ENCODE results near the gene RASL10A. TPM values are rescaled to one million over a fixed set of nuclear protein-coding genes. Genes with fewer than 3 reads are reported as not detected.

The RASL10A gene
- total RNA-seq, 1 experiment from 2014 or later = 1.6 TPM

GRCh38 chr22:29331213-29331612 lies 15.7 kb upstream of the RASL10A start:
- H3K4me3 Mint-ChIP-seq (ENCODE audit: low read depth, unreplicated experiment) = no peak overlapping the region
- no peak for DNase-seq
- H3K4me1 Mint-ChIP-seq (ENCODE audit: low read depth, unreplicated experiment) = no peaks in the 10 kb centered on the region
- no peak overlapping the region for H3K27ac Mint-ChIP-seq (ENCODE audit: unreplicated experiment)
- intact Hi-C loops (cut with micrococcal nuclease; ENCODE audit: unreplicated experiment) = no loop called here
- H3K36me3 Mint-ChIP-seq (ENCODE audit: insufficient read depth, unreplicated experiment) = peaks cover 35% of the 10 kb centered on the region
- H3K9me3 Mint-ChIP-seq (ENCODE audit: low read depth, unreplicated experiment) = no peaks in the 10 kb centered on the region
- no TSS peak for BruUV-seq (replicated peaks)
- CTCF ChIA-PET = no interaction called here
- TF ChIP-seq CTCF (IDR thresholded peaks at IDR 0.05; ENCODE audit: unreplicated experiment) = no peak
- no peaks in the 10 kb centered on the region for H3K27me3 Mint-ChIP-seq (ENCODE audit: unreplicated experiment)

GRCh38 chr22:29330753-29331152 lies 15.3 kb upstream of the RASL10A start:
- intact Hi-C loops (cut with micrococcal nuclease; ENCODE audit: unreplicated experiment) = no loop called here
- CTCF ChIA-PET = no interaction called here
- peaks cover 35% of the 10 kb centered on the region for H3K36me3 Mint-ChIP-seq (ENCODE audit: insufficient read depth, unreplicated experiment)
- no peak overlapping the region for H3K27ac Mint-ChIP-seq (ENCODE audit: unreplicated experiment)
- DNase-seq = no peak
- BruUV-seq (replicated peaks) = no TSS peak
- H3K27me3 Mint-ChIP-seq (ENCODE audit: unreplicated experiment) = no peaks in the 10 kb centered on the region
- H3K4me3 Mint-ChIP-seq (ENCODE audit: low read depth, unreplicated experiment) = no peak overlapping the region
- no peaks in the 10 kb centered on the region for H3K4me1 Mint-ChIP-seq (ENCODE audit: low read depth, unreplicated experiment)
- no peaks in the 10 kb centered on the region for H3K9me3 Mint-ChIP-seq (ENCODE audit: low read depth, unreplicated experiment)
- TF ChIP-seq CTCF (IDR thresholded peaks at IDR 0.05; ENCODE audit: unreplicated experiment) = no peak

- H3K27ac Mint-ChIP-seq (ENCODE audit: unreplicated experiment) = no peak overlapping the region
- TF ChIP-seq CTCF (IDR thresholded peaks at IDR 0.05; ENCODE audit: unreplicated experiment) = no peak
- intact Hi-C loops (cut with micrococcal nuclease; ENCODE audit: unreplicated experiment) = no loop called here
- H3K9me3 Mint-ChIP-seq (ENCODE audit: low read depth, unreplicated experiment) = no peaks in the 10 kb centered on the region
- CTCF ChIA-PET = no interaction called here
- H3K4me1 Mint-ChIP-seq (ENCODE audit: low read depth, unreplicated experiment) = no peaks in the 10 kb centered on the region
- H3K4me3 Mint-ChIP-seq (ENCODE audit: low read depth, unreplicated experiment) = no peak overlapping the region
- H3K36me3 Mint-ChIP-seq (ENCODE audit: insufficient read depth, unreplicated experiment) = peaks cover 40% of the 10 kb centered on the region
- DNase-seq = no peak
- H3K27me3 Mint-ChIP-seq (ENCODE audit: unreplicated experiment) = no peaks in the 10 kb centered on the region
- BruUV-seq (replicated peaks) = no TSS peak
Observed at GRCh38 chr22:29330291-29330690, 14.8 kb upstream of the RASL10A start.

- TF ChIP-seq CTCF (IDR thresholded peaks at IDR 0.05; ENCODE audit: unreplicated experiment) = no peak
- peaks cover 41% of the 10 kb centered on the region for H3K36me3 Mint-ChIP-seq (ENCODE audit: insufficient read depth, unreplicated experiment)
- no TSS peak for BruUV-seq (replicated peaks)
- H3K9me3 Mint-ChIP-seq (ENCODE audit: low read depth, unreplicated experiment) = no peaks in the 10 kb centered on the region
- no peaks in the 10 kb centered on the region for H3K27me3 Mint-ChIP-seq (ENCODE audit: unreplicated experiment)
- H3K4me1 Mint-ChIP-seq (ENCODE audit: low read depth, unreplicated experiment) = no peaks in the 10 kb centered on the region
- CTCF ChIA-PET = interaction anchor here (0.6 kb wide), 2 partner anchors 153 to 512 kb away, joined by 3 to 4 read pairs; no protein-coding TSS in a partner anchor
- no peak overlapping the region for H3K4me3 Mint-ChIP-seq (ENCODE audit: low read depth, unreplicated experiment)
- intact Hi-C loops (cut with micrococcal nuclease; ENCODE audit: unreplicated experiment) = no loop called here
- DNase-seq = no peak
- H3K27ac Mint-ChIP-seq (ENCODE audit: unreplicated experiment) = no peak overlapping the region
Observed at GRCh38 chr22:29329581-29329980, 14.1 kb upstream of the RASL10A start.
